PFSK-1 (cell line): Measurements from ENCODE around the gene IL17F.

Experiments
- FOXP2 ChIP-seq: optimal IDR thresholded peaks from 2 replicates; pipeline ENCODE3; 2011; ENCODE audit warnings: borderline replicate concordance, control low read depth, inconsistent platforms; ENCODE audit not compliant: insufficient read depth; ENCODE audit errors: extremely low read length, extremely low read depth
- POLR2AphosphoS5 ChIP-seq: IDR thresholded peaks from 2 replicates; pipeline ENCODE4 v1.6.1; 2012; ENCODE audit warnings: low read depth, mild to moderate bottlenecking, control low read depth, low read length, moderate library complexity
- REST ChIP-seq, 2 experiments: IDR thresholded peaks; 2 replicates each; pipeline versions ENCODE4 v1.6.1 to v1.8.0; 2011 to 2012; ENCODE audit warnings: low read depth in 2 of 2, low read length in 2 of 2, control low read depth in 1 of 2, inconsistent platforms in 1 of 2, mild to moderate bottlenecking in 1 of 2, moderate library complexity in 1 of 2; ENCODE audit not compliant: insufficient read depth in 1 of 2
- SIN3A ChIP-seq: IDR thresholded peaks from 2 replicates; pipeline ENCODE4 v1.6.1; 2012; ENCODE audit warnings: mild to moderate bottlenecking, low read length, moderate library complexity, borderline replicate concordance; ENCODE audit not compliant: insufficient read depth
- TAF1 ChIP-seq: IDR thresholded peaks from 2 replicates; pipeline ENCODE4 v1.6.1; 2012; ENCODE audit warnings: low read length, control low read depth, borderline replicate concordance; ENCODE audit not compliant: insufficient read depth

IL17F gene

GRCh38 chr6:52217761-52218160, 26.5 kb downstream of the IL17F start:
- no peak for TF ChIP-seq REST (IDR thresholded peaks at IDR 0.05; ENCODE audit: insufficient read depth in 1 of 2, low read depth in 2 of 2, low read length in 2 of 2)
- TF ChIP-seq FOXP2 = no peak
- TF ChIP-seq TAF1 = no peak
- TF ChIP-seq POLR2AphosphoS5 = no peak
- no peak for TF ChIP-seq SIN3A

GRCh38 chr6:52216932-52217575, 27.2 kb downstream of the IL17F start:
- TF ChIP-seq FOXP2 = no peak
- TF ChIP-seq TAF1 = no peak
- TF ChIP-seq SIN3A = no peak
- no peak for TF ChIP-seq POLR2AphosphoS5
- no peak for TF ChIP-seq REST (IDR thresholded peaks at IDR 0.05; ENCODE audit: insufficient read depth in 1 of 2, low read depth in 2 of 2, low read length in 2 of 2)

GRCh38 chr6:52215787-52216186, 28.5 kb downstream of the IL17F start:
- TF ChIP-seq POLR2AphosphoS5 (no peak), SIN3A (no peak), TAF1 (no peak), REST (IDR thresholded peaks at IDR 0.05; ENCODE audit: insufficient read depth in 1 of 2, low read depth in 2 of 2, low read length in 2 of 2) (no peak), FOXP2 (no peak)

GRCh38 chr6:52213127-52213526, 31.2 kb downstream of the IL17F start:
- no peak for TF ChIP-seq REST (IDR thresholded peaks at IDR 0.05; ENCODE audit: insufficient read depth in 1 of 2, low read depth in 2 of 2, low read length in 2 of 2)
- TF ChIP-seq SIN3A = no peak
- TF ChIP-seq FOXP2 = no peak

GRCh38 chr6:52210227-52210626, 34.1 kb downstream of the IL17F start:
- no peak for TF ChIP-seq REST (IDR thresholded peaks at IDR 0.05; ENCODE audit: insufficient read depth in 1 of 2, low read depth in 2 of 2, low read length in 2 of 2)
- no peak for TF ChIP-seq POLR2AphosphoS5
- TF ChIP-seq TAF1 = no peak
- TF ChIP-seq SIN3A = no peak
- TF ChIP-seq FOXP2 = no peak
